GM12864 (cell line): ENCODE measurements around the gene TNK1.
"Not testable (repeated sequence)": the region's sequence is repeated elsewhere in the genome, so short reads cannot be mapped to it uniquely, and the experiment has no call there.

ENCODE experiments used
- DNase-seq: peaks from one replicate; pipeline ENCODE4 v3.0.0-alpha.2; 2011; ENCODE audit warnings: low read depth
- H3K4me3 ChIP-seq: 2 replicates; pipeline ENCODE4 v1.5.1; 2011; ENCODE audit warnings: mild to moderate bottlenecking, low read depth, low read length, control low read depth
- CTCF ChIP-seq: IDR thresholded peaks from 2 replicates; pipeline ENCODE4 v1.5.1; 2011; ENCODE audit warnings: low read depth, mild to moderate bottlenecking, moderate library complexity, low read length, control low read depth, inconsistent platforms; ENCODE audit errors: missing control alignments

TNK1 gene

GRCh38 chr17:7357381-7357780, 23.5 kb upstream of the TNK1 start:
- DNase-seq, result no peak
- TF ChIP-seq CTCF, result no peak
- no peak overlapping the region for H3K4me3 ChIP-seq

GRCh38 chr17:7361906-7362305, 19.0 kb upstream of the TNK1 start:
- no peak overlapping the region for H3K4me3 ChIP-seq
- DNase-seq, result no peak

GRCh38 chr17:7363311-7363710, 17.6 kb upstream of the TNK1 start:
- no peak for DNase-seq
- no peak for TF ChIP-seq CTCF
- no peak overlapping the region for H3K4me3 ChIP-seq

More at GRCh38 chr17:7361906-7362305, 19.0 kb upstream of the TNK1 start:
- no peak for TF ChIP-seq CTCF

GRCh38 chr17:7365963-7366362, 14.9 kb upstream of the TNK1 start:
- not testable (repeated sequence) for DNase-seq, H3K4me3 ChIP-seq

- no peak for TF ChIP-seq CTCF
- no peak overlapping the region for H3K4me3 ChIP-seq
- DNase-seq, result no peak
Measured at GRCh38 chr17:7367083-7367482, 13.8 kb upstream of the TNK1 start.

GRCh38 chr17:7367918-7368598, 12.8 kb upstream of the TNK1 start:
- no peak for TF ChIP-seq CTCF

GRCh38 chr17:7368599-7368994, 12.3 kb upstream of the TNK1 start:
- not testable (repeated sequence) for DNase-seq

More at GRCh38 chr17:7367918-7368598, 12.8 kb upstream of the TNK1 start:
- H3K4me3 ChIP-seq, result no peak overlapping the region
- DNase-seq, result no peak

GRCh38 chr17:7369825-7370224, 11.1 kb upstream of the TNK1 start:
- H3K4me3 ChIP-seq, result no peak overlapping the region
- DNase-seq, result no peak
- TF ChIP-seq CTCF, result no peak

More at GRCh38 chr17:7368599-7368994, 12.3 kb upstream of the TNK1 start:
- H3K4me3 ChIP-seq, result not testable (repeated sequence)
